IPS DF 19.7 (cell line): ENCODE measurements around the gene HGFAC.
"Not testable (repeated sequence)": the region's sequence is repeated elsewhere in the genome, so short reads cannot be mapped to it uniquely, and the experiment has no call there.

Experiments used
- DNase-seq: peaks from one replicate; pipeline ENCODE4 v3.0.0-alpha.2; 2013; ENCODE audit warnings: low read depth, low spot score

HGFAC gene

GRCh38 chr4:3442460-3442958, 741 bp downstream of the HGFAC start:
- no peak for DNase-seq

GRCh38 chr4:3442959-3443749, 1.4 kb downstream of the HGFAC start:
- DNase-seq, result no peak

GRCh38 chr4:3443750-3444309, 2.1 kb downstream of the HGFAC start:
- no peak for DNase-seq

GRCh38 chr4:3444351-3445110, 2.8 kb downstream of the HGFAC start:
- no peak for DNase-seq

GRCh38 chr4:3445111-3445820, 3.5 kb downstream of the HGFAC start:
- DNase-seq, result no peak

- DNase-seq, result no peak
Observed at GRCh38 chr4:3445829-3446545, 4.2 kb downstream of the HGFAC start.

- no peak for DNase-seq
Observed at GRCh38 chr4:3446631-3447320, 5.0 kb downstream of the HGFAC start.

- DNase-seq, result no peak
Observed at GRCh38 chr4:3447431-3448395, 5.9 kb downstream of the HGFAC start.

GRCh38 chr4:3449047-3449573, 7.3 kb downstream of the HGFAC start:
- no peak for DNase-seq

GRCh38 chr4:3449574-3450534, 8.1 kb downstream of the HGFAC start:
- no peak for DNase-seq

- DNase-seq, result no peak
Observed at GRCh38 chr4:3450643-3451042, 8.9 kb downstream of the HGFAC start.

- DNase-seq, result no peak
Observed at GRCh38 chr4:3451956-3452355, 10.2 kb downstream of the HGFAC start.

- no peak for DNase-seq
Observed at GRCh38 chr4:3452376-3452775, 10.6 kb downstream of the HGFAC start.

- DNase-seq, result not testable (repeated sequence)
Observed at GRCh38 chr4:3455596-3455995, 13.8 kb downstream of the HGFAC start.

GRCh38 chr4:3458371-3458770, 16.6 kb downstream of the HGFAC start:
- DNase-seq, result no peak

GRCh38 chr4:3459156-3459555, 17.4 kb downstream of the HGFAC start:
- not testable (repeated sequence) for DNase-seq

GRCh38 chr4:3460926-3461325, 19.2 kb downstream of the HGFAC start:
- no peak for DNase-seq
